COLO668 (cell line): Measurements from ENCODE around the gene SOS1.

Experiments
- DNase-seq: peaks from one replicate; lab custom pipeline; 2025; ENCODE audit not compliant: unreplicated experiment; lab: John Stamatoyannopoulos, UW

The SOS1 gene

GRCh38 chr2:38935568-38936172, 185.2 kb downstream of the SOS1 start:
- DNase-seq: no peak

GRCh38 chr2:38934742-38935141, 186.1 kb downstream of the SOS1 start:
- DNase-seq: no peak

GRCh38 chr2:38933653-38934052, 187.2 kb downstream of the SOS1 start:
- DNase-seq: no peak

GRCh38 chr2:38932586-38932985, 188.3 kb downstream of the SOS1 start:
- DNase-seq: no peak
